DMS 273 (cell line): ENCODE measurements around the gene CHST9.
A peak's percentile ranks its signal among the peaks of the same experiment; 100 is the strongest.
"Not testable (repeated sequence)": the region's sequence is repeated elsewhere in the genome, so short reads cannot be mapped to it uniquely, and the experiment has no call there.

Source experiments
- DNase-seq: peaks from one replicate; lab custom pipeline; 2025; ENCODE audit not compliant: unreplicated experiment; lab: John Stamatoyannopoulos, UW

Gene CHST9

GRCh38 chr18:27009293-27009692 lies 175.8 kb downstream of the CHST9 start:
- DNase-seq = no peak

GRCh38 chr18:27008575-27008974 lies 176.5 kb downstream of the CHST9 start:
- no peak for DNase-seq

GRCh38 chr18:27007880-27008279 lies 177.2 kb downstream of the CHST9 start:
- no peak for DNase-seq

GRCh38 chr18:27005589-27005988 lies 179.5 kb downstream of the CHST9 start:
- DNase-seq = peak; percentile 21

- DNase-seq = peak; percentile 7
Observed at GRCh38 chr18:27004056-27004829, 180.9 kb downstream of the CHST9 start.

GRCh38 chr18:26999797-27000196 lies 185.3 kb downstream of the CHST9 start:
- DNase-seq = no peak

GRCh38 chr18:26993568-26993967 lies 191.5 kb downstream of the CHST9 start:
- no peak for DNase-seq

- no peak for DNase-seq
Observed at GRCh38 chr18:26992926-26993325, 192.2 kb downstream of the CHST9 start.

GRCh38 chr18:26989842-26990241 lies 195.3 kb downstream of the CHST9 start:
- DNase-seq = no peak

GRCh38 chr18:26981360-26982082 lies 203.6 kb downstream of the CHST9 start:
- DNase-seq = no peak

- DNase-seq = no peak
Observed at GRCh38 chr18:26978812-26979341, 206.2 kb downstream of the CHST9 start.

GRCh38 chr18:26977781-26978180 lies 207.3 kb downstream of the CHST9 start:
- DNase-seq = no peak

GRCh38 chr18:26976206-26976605 lies 208.9 kb downstream of the CHST9 start:
- DNase-seq = no peak

GRCh38 chr18:26972549-26972948 lies 212.6 kb downstream of the CHST9 start:
- DNase-seq = not testable (repeated sequence)

- no peak for DNase-seq
Observed at GRCh38 chr18:26971409-26971808, 213.7 kb downstream of the CHST9 start.

GRCh38 chr18:26970637-26971036 lies 214.5 kb downstream of the CHST9 start:
- DNase-seq = no peak

GRCh38 chr18:26965206-26965605 lies 219.9 kb downstream of the CHST9 start:
- DNase-seq = no peak

GRCh38 chr18:26963292-26963691 lies 221.8 kb downstream of the CHST9 start:
- no peak for DNase-seq

- no peak for DNase-seq
Observed at GRCh38 chr18:26961839-26962238, 223.3 kb downstream of the CHST9 start.

GRCh38 chr18:26960911-26961310 lies 224.2 kb downstream of the CHST9 start:
- no peak for DNase-seq

GRCh38 chr18:26956863-26957262 lies 228.2 kb downstream of the CHST9 start:
- DNase-seq = no peak

- no peak for DNase-seq
Observed at GRCh38 chr18:26948703-26949102, 236.4 kb downstream of the CHST9 start.
